HG03066 (cell line): ENCODE measurements around the gene RNU6-9.
A peak's percentile ranks its signal among the peaks of the same experiment; 100 is the strongest.

Experiments used
- ATAC-seq: cut with Tn5 transposase; IDR thresholded peaks from one replicate; pipeline ENCODE4 v1.9.1; 2021; ENCODE audit warnings: low read depth; ENCODE audit not compliant: unreplicated experiment

RNU6-9 gene

GRCh38 chr19:916645-917322, 23.5 kb downstream of the RNU6-9 start:
- no peak for ATAC-seq

DNA sequence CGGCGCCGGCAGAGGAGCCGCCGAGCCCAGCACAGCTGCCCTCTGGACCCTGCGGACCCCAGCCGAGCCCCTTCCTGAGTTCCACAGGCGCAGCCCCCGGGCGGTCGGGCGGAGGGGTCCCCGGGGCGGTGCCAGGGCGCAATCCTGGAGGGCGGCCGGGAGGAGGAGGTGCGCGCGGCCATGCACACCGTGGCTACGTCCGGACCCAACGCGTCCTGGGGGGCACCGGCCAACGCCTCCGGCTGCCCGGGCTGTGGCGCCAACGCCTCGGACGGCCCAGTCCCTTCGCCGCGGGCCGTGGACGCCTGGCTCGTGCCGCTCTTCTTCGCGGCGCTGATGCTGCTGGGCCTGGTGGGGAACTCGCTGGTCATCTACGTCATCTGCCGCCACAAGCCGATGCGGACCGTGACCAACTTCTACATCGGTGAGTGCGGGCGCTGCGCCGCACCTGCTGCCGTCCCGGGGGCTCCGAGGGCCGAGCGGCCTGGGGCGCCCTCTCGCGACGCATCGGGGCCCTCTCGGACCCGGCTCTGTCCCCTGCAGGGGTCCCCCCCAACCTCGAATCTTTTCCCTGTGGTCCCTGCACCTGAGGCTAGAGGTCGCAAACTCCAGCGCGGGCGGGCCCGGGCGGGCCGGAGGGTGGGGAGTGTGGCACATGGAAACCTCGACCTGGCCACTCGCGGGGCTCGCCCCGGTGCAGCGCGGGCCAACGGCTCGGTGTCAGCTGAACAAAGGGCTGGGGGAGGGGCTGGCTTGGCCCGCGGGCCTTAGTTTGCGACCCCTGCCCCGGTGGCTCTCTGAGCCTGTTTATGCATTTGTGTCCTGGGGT, 24.3 kb downstream of the RNU6-9 start, which contains the start of gene KISS1R:
TSS of gene KISS1R (plus strand) at position 11 of the 829 bp plus-strand sequence. CDS start at position 181, 170 bp downstream.
- no peak for ATAC-seq

GRCh38 chr19:918152-918437, 24.8 kb downstream of the RNU6-9 start:
- no peak for ATAC-seq

GRCh38 chr19:918481-919198, 25.4 kb downstream of the RNU6-9 start:
- ATAC-seq: no peak

- ATAC-seq: no peak
These were observed 26.1 kb downstream of the RNU6-9 start for GRCh38 chr19:919199-920050.

DNA sequence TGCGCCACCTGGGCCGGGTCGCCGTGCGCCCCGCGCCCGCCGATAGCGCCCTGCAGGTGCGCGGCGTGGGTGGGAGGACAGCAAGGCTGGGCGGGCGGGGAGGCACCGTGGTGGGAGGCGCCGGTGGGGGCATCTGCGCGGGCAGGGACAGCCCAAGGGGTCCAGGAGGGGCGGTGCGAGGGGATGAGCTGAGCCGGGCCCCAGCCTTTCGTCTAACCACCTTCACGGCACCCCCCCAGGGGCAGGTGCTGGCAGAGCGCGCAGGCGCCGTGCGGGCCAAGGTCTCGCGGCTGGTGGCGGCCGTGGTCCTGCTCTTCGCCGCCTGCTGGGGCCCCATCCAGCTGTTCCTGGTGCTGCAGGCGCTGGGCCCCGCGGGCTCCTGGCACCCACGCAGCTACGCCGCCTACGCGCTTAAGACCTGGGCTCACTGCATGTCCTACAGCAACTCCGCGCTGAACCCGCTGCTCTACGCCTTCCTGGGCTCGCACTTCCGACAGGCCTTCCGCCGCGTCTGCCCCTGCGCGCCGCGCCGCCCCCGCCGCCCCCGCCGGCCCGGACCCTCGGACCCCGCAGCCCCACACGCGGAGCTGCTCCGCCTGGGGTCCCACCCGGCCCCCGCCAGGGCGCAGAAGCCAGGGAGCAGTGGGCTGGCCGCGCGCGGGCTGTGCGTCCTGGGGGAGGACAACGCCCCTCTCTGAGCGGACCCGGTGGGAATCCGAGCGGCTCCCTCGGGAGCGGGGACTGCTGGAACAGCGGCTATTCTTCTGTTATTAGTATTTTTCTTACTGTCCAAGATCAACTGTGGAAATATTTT, 27.0 kb downstream of the RNU6-9 start:
- no peak for ATAC-seq

- no peak for ATAC-seq
These were observed 31.3 kb downstream of the RNU6-9 start for GRCh38 chr19:924553-925086.

DNA sequence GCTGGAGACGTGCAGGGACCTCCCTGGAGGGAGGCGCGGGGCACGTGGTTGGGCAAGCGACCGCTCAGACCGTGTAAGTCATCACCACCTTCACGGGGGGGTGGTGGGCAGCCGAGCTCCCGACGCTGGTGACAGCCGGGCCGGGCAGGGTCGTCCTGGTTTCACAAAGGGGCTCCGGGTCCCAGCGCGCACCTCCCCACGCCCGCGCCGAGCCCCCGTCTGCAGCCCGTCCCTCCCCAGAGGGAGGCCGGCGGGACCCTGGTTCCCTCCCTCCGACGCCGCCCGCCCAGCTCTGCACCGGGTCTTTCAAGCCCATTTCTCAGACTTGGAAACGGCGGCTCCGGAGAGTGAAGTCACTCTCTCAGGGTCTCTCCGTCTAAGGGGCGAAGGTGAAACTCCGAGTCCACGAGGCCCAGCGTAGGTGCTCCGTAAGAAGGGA, 31.8 kb downstream of the RNU6-9 start:
- peak; percentile 35 for ATAC-seq

- ATAC-seq: peak; percentile 39
These were observed 32.4 kb downstream of the RNU6-9 start, which contains the start of gene ARID3A for GRCh38 chr19:925526-926322. Gene ARID3A, plus strand, starts transcription at chr19:926035. Its CDS starts 3,494 bp downstream, at chr19:929529.

GRCh38 chr19:926323-926588, 33.0 kb downstream of the RNU6-9 start:
- no peak for ATAC-seq

DNA sequence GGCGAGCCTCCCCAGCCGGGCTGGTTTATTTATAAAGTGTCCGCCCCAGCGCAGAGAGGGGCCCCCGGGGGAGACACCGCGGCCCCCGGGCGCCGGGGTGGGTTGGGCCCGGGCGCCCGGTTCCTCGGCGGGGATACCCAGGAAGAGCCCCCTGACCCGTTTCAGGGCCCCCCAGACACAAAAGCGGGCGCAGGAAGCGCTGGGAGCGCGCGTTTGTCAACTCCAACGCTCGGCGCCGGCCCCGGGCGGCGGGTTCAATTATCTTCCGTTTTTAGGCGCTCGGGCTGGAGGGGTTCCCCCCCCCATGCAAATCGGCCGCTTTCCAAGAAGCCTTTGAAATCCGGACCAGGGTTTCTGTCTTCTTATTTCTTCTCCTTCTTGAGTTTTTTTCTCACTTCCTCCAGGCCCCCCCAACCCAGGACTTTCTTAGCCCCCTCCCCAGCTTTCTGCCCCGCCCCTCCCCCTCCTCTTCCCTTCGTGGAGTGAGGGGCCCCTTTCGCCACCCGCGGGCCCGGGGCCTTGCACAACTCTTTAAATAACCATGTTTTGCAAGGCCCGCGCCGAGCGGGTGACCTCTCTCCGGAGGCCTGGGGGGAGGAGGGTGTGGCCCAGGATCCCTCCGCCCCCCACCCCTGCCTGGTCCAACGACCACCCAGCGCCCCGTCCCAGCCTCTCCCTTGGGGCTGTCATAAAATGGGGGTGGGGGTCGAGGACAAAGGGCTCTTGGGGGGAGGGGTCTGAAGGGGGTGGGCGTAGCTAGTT, 33.5 kb downstream of the RNU6-9 start:
- no peak for ATAC-seq

- no peak for ATAC-seq
These were observed 34.1 kb downstream of the RNU6-9 start for GRCh38 chr19:927351-927779.

DNA sequence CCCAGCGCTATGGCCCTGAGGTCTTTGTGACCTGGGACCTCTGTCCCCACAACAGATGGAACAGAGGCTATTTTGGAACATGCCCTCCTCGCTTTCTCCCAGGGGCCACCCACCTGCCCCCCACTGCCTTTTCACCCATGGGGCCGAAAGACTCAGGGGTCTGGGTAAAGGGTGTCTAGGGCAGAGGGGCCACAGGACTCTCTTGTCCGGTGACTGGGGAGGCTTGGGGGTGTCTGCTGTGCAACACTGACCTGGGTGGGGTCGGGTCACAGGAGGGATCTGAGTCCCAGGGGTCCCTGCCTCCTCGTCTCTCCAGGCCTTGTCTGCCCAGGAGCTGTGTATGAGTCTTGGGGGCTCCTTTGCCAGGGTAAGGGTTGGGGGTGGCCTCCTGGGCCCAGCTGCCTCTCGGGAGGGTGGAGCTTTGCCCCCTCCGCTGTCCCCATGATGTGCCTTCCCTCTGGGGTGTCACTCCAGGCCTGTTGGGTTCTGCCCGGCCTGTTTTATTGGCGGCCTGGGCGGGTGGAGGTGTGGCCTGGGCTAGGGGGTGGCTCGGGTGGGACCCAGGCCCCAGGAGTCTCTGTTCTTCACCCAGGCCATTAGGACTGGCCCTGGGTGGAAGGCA, 34.6 kb downstream of the RNU6-9 start:
- ATAC-seq: no peak

DNA sequence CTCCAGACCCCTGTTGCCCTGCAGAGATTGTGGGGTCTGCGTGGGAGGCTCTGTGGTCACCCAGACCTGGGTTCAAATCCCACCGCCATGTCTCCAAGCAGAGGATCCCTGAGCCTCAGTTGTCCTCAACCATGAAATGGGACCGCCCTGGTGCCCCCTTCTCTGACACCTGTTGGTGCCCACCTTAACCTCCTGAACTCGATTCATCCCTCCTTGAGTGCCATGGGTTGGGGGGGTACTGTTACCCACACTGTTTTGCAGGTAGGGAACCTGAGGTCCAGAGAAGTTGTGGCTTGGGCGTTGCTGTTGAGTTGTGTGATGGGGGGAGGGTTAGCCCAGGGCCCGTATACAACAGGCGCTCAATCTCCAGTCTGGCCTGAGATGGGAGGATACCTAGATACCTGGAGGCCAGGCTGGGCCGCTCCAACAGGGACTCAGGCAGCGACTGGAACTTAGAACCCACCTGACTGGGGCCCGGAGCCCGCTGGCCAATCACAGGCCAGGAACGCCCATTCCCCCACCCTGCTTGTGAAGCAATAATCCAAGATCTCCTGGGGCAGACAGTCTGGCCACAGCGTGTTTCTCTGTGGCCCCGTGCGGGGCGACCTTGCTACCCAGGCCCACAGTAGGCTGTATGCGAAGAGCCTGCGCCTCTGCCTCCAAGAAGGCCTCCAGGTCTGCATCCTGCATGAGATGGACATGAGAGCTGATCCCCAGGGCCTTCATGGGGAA, 35.4 kb downstream of the RNU6-9 start:
- no peak for ATAC-seq

GRCh38 chr19:929203-929890, 36.1 kb downstream of the RNU6-9 start:
- no peak for ATAC-seq

GRCh38 chr19:929891-930258, 36.6 kb downstream of the RNU6-9 start:
- no peak for ATAC-seq
